Measurements from ENCODE around the gene DDX18. TPM values are rescaled to one million over a fixed set of nuclear protein-coding genes. Genes with fewer than 3 reads are reported as not detected.
"Not testable (repeated sequence)": the region's sequence is repeated elsewhere in the genome, so short reads cannot be mapped to it uniquely, and the experiment has no call there.

The DDX18 gene
- 133 and 143 TPM in 2 replicates for total RNA-seq

GRCh38 chr2:117814417-117815264 is at the start of gene DDX18:
DDX18 (plus strand) TSS chr2:117814691; CDS start chr2:117814778, 87 bp downstream.
- intact Hi-C loops (cut with micrococcal nuclease): loop anchor here (1.0 to 10.0 kb wide), 9 partner anchors 11 to 1950 kb away; partner anchors contain the start of genes C2orf76, CCDC93, DBI and INSIG2
- Mint-ChIP-seq H3K27ac (peak within 1 kb of the TSS; percentile 94), H3K9me3 (no peaks in the 10 kb centered on the region), H3K4me1 (ENCODE audit: low read depth) (peaks cover 40% of the 10 kb centered on the region), H3K27me3 (ENCODE audit: insufficient read depth) (peaks cover 3% of the 10 kb centered on the region), H3K36me3 (ENCODE audit: low read depth) (peaks cover 35% of the 10 kb centered on the region), H3K4me3 (peak within 1 kb of the TSS; percentile 90)
- peak; percentile 96 for DNase-seq (ENCODE audit: low spot score)

DNA sequence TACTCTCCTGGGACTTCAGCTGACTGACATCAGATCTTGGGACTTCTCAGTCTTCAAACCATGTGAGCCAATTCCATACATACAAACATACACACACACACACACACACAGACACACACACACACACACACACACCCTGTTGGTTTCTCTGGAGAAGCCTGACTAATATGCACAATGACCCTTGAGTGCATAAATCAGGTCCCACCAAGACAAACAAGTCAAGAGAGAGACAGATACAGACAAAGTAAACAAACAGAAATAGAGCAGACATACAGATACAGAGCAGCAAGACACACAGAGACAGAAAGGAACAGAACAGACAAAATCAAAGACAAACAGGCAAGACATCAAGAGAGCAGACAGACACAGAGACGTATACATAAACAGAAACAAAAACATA is 43.8 kb upstream of the DDX18 start:
- intact Hi-C loops (cut with micrococcal nuclease): loop anchor here (5.0 kb wide), 1 partner anchor 298 kb away; no protein-coding TSS in a partner anchor
- H3K4me3 Mint-ChIP-seq: no peak overlapping the region
- no peaks in the 10 kb centered on the region for H3K36me3 Mint-ChIP-seq (ENCODE audit: low read depth)
- no peak for DNase-seq (ENCODE audit: low spot score)
- no peaks in the 10 kb centered on the region for H3K27me3 Mint-ChIP-seq (ENCODE audit: insufficient read depth)
- H3K4me1 Mint-ChIP-seq (ENCODE audit: low read depth): no peaks in the 10 kb centered on the region
- H3K9me3 Mint-ChIP-seq: no peaks in the 10 kb centered on the region
- H3K27ac Mint-ChIP-seq: no peak overlapping the region

DNA sequence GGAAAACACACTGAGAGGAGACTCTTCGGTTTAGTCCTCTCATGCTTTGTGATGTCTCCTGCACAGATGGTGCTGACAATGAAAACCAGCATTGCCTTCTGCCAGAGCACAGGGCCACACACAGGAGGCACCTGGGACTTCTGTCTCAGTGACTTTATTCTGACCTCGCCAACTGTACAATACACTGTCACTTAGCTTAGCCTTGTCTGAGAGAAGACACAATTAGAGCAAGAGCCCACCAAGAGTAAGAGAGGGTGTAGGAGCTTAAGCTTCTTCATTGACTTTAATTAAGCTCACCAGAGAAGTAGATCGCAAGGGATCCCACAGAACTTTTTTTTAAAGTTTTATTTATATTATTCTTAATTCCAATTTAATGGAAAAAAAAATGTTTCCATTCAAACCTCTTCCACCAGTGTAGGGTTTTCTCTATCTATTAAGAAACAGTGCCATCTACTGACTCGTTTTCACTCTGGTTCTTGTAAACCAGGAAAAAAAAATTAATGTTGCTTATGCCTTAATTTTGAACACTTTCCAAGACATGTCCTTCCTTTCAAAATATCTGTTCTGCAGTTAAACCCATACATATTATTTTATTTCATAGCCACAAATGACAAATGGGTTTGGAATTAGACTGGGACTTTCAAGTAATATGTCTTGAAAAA is 42.4 kb upstream of the DDX18 start:
- Mint-ChIP-seq H3K4me3 (no peak overlapping the region), H3K4me1 (ENCODE audit: low read depth) (no peaks in the 10 kb centered on the region), H3K36me3 (ENCODE audit: low read depth) (no peaks in the 10 kb centered on the region), H3K27ac (no peak overlapping the region), H3K9me3 (no peaks in the 10 kb centered on the region), H3K27me3 (ENCODE audit: insufficient read depth) (no peaks in the 10 kb centered on the region)
- intact Hi-C loops (cut with micrococcal nuclease): loop anchor here (5.0 kb wide), 1 partner anchor 300 kb away; no protein-coding TSS in a partner anchor
- DNase-seq (ENCODE audit: low spot score): no peak

- H3K36me3 Mint-ChIP-seq (ENCODE audit: low read depth): no peaks in the 10 kb centered on the region
- no peaks in the 10 kb centered on the region for H3K9me3 Mint-ChIP-seq
- H3K27ac Mint-ChIP-seq: no peak overlapping the region
- intact Hi-C loops (cut with micrococcal nuclease): loop anchor here (5.0 kb wide), 1 partner anchor 302 kb away; no protein-coding TSS in a partner anchor
- H3K4me1 Mint-ChIP-seq (ENCODE audit: low read depth): no peaks in the 10 kb centered on the region
- H3K4me3 Mint-ChIP-seq: no peak overlapping the region
- H3K27me3 Mint-ChIP-seq (ENCODE audit: insufficient read depth): no peaks in the 10 kb centered on the region
- DNase-seq (ENCODE audit: low spot score): no peak
These were observed 39.8 kb upstream of the DDX18 start for GRCh38 chr2:117774716-117775115.

GRCh38 chr2:117775703-117776219 is 38.7 kb upstream of the DDX18 start:
- intact Hi-C loops (cut with micrococcal nuclease): no loop called here
- Mint-ChIP-seq H3K9me3 (no peaks in the 10 kb centered on the region), H3K27me3 (ENCODE audit: insufficient read depth) (no peaks in the 10 kb centered on the region), H3K36me3 (ENCODE audit: low read depth) (no peaks in the 10 kb centered on the region), H3K4me1 (ENCODE audit: low read depth) (no peaks in the 10 kb centered on the region), H3K4me3 (no peak overlapping the region), H3K27ac (no peak overlapping the region)
- DNase-seq (ENCODE audit: low spot score): no peak

DNA sequence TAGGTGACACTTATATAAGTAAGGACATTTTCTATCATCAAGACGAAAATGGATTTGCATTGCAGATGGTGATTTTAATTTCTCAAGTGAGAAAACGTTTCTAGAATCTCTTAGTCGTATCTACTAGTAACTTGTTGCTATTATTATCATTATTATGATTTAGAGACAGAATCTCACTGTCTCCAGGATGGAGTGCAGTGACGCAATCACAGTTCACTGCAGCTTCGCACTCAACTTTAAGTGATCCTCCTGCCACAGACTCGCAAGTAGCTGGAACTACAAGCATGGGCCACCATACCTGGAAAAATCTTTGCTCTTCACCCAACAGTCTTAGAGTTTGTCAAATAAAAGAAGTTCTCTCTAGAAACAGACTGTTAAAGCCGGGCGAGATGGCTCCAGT is 37.6 kb upstream of the DDX18 start:
- H3K4me1 Mint-ChIP-seq (ENCODE audit: low read depth): no peaks in the 10 kb centered on the region
- no peaks in the 10 kb centered on the region for H3K36me3 Mint-ChIP-seq (ENCODE audit: low read depth)
- H3K27ac Mint-ChIP-seq: no peak overlapping the region
- H3K27me3 Mint-ChIP-seq (ENCODE audit: insufficient read depth): no peaks in the 10 kb centered on the region
- no peak overlapping the region for H3K4me3 Mint-ChIP-seq
- intact Hi-C loops (cut with micrococcal nuclease): no loop called here
- H3K9me3 Mint-ChIP-seq: no peaks in the 10 kb centered on the region
- DNase-seq (ENCODE audit: low spot score): no peak

GRCh38 chr2:117785740-117786139 is 28.8 kb upstream of the DDX18 start:
- DNase-seq (ENCODE audit: low spot score): no peak
- H3K36me3 Mint-ChIP-seq (ENCODE audit: low read depth): no peaks in the 10 kb centered on the region
- H3K9me3 Mint-ChIP-seq: no peaks in the 10 kb centered on the region
- no peak overlapping the region for H3K4me3 Mint-ChIP-seq
- intact Hi-C loops (cut with micrococcal nuclease): loop anchor here (1.0 to 10.0 kb wide), 2 partner anchors 315 to 1091 kb away; no protein-coding TSS in a partner anchor
- H3K4me1 Mint-ChIP-seq (ENCODE audit: low read depth): no peaks in the 10 kb centered on the region
- H3K27me3 Mint-ChIP-seq (ENCODE audit: insufficient read depth): peaks cover 2% of the 10 kb centered on the region
- H3K27ac Mint-ChIP-seq: no peak overlapping the region

- no peak overlapping the region for H3K4me3 Mint-ChIP-seq
- no peaks in the 10 kb centered on the region for H3K9me3 Mint-ChIP-seq
- H3K27me3 Mint-ChIP-seq (ENCODE audit: insufficient read depth): peaks cover 4% of the 10 kb centered on the region
- no peaks in the 10 kb centered on the region for H3K4me1 Mint-ChIP-seq (ENCODE audit: low read depth)
- no peak overlapping the region for H3K27ac Mint-ChIP-seq
- intact Hi-C loops (cut with micrococcal nuclease): loop anchor here (10.0 kb wide), 1 partner anchor 1092 kb away; no protein-coding TSS in a partner anchor
- no peaks in the 10 kb centered on the region for H3K36me3 Mint-ChIP-seq (ENCODE audit: low read depth)
- no peak for DNase-seq (ENCODE audit: low spot score)
These were observed 28.0 kb upstream of the DDX18 start for GRCh38 chr2:117786520-117786919.

- intact Hi-C loops (cut with micrococcal nuclease): loop anchor here (10.0 kb wide), 1 partner anchor 1095 kb away; no protein-coding TSS in a partner anchor
These were observed 25.0 kb upstream of the DDX18 start for GRCh38 chr2:117789505-117789904.

DNA sequence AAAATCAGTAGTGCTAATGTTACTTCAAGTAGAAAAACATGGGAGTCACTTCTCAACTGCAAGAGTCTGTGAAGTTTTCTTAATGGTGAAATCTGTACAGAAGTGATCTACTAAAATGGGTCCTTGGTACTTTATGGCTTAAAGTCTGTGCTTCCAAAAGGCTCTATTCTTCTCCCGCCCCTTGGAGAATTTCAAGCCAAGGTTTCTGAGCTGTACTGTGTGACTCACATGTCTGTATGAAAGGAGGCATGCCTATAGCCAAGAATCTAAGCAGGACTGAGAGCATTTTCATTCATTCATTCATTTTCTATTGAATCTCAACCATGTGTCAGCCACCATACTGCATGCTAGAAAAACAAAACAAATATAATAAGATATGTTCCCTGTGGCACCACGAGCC is 19.8 kb upstream of the DDX18 start:
- H3K4me3 Mint-ChIP-seq: no peak overlapping the region

More at GRCh38 chr2:117789505-117789904, 25.0 kb upstream of the DDX18 start:
- Mint-ChIP-seq H3K27ac (no peak overlapping the region), H3K9me3 (no peaks in the 10 kb centered on the region), H3K36me3 (ENCODE audit: low read depth) (no peaks in the 10 kb centered on the region), H3K27me3 (ENCODE audit: insufficient read depth) (peaks cover 4% of the 10 kb centered on the region), H3K4me3 (no peak overlapping the region), H3K4me1 (ENCODE audit: low read depth) (no peaks in the 10 kb centered on the region)
- no peak for DNase-seq (ENCODE audit: low spot score)

DNA sequence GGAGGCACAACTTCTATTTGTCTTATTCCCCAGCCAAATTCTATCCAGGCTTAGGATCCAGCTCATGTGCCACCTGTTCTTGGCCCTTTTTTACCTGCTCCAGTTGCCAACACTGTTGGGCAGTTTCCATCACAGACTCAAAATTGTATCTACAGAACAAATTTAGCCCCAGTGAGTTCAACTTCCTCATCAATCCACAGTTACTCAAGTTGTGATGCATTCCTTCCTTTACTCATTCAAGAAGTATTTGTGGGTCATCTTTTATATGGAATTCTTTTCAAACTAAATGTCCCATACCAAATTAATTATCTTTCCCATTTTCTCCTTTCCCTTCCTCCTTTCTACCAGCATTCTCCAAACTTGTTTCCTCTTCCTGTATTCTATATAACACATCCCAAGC is 12.7 kb upstream of the DDX18 start:
- H3K4me1 Mint-ChIP-seq (ENCODE audit: low read depth): peaks cover 5% of the 10 kb centered on the region
- no peak overlapping the region for H3K27ac Mint-ChIP-seq
- peaks cover 13% of the 10 kb centered on the region for H3K27me3 Mint-ChIP-seq (ENCODE audit: insufficient read depth)
- H3K4me3 Mint-ChIP-seq: no peak overlapping the region
- DNase-seq (ENCODE audit: low spot score): no peak
- no peaks in the 10 kb centered on the region for H3K9me3 Mint-ChIP-seq
- H3K36me3 Mint-ChIP-seq (ENCODE audit: low read depth): no peaks in the 10 kb centered on the region
- intact Hi-C loops (cut with micrococcal nuclease): no loop called here

More for the DNA sequence above, 19.8 kb upstream of the DDX18 start:
- no peak overlapping the region for H3K27ac Mint-ChIP-seq
- no peaks in the 10 kb centered on the region for H3K4me1 Mint-ChIP-seq (ENCODE audit: low read depth)
- no peak for DNase-seq (ENCODE audit: low spot score)
- H3K9me3 Mint-ChIP-seq: no peaks in the 10 kb centered on the region
- intact Hi-C loops (cut with micrococcal nuclease): no loop called here
- H3K27me3 Mint-ChIP-seq (ENCODE audit: insufficient read depth): peaks cover 4% of the 10 kb centered on the region
- no peaks in the 10 kb centered on the region for H3K36me3 Mint-ChIP-seq (ENCODE audit: low read depth)

- not testable (repeated sequence) for DNase-seq (ENCODE audit: low spot score); H3K36me3 Mint-ChIP-seq (ENCODE audit: low read depth); H3K4me1 Mint-ChIP-seq (ENCODE audit: low read depth); H3K9me3 Mint-ChIP-seq; H3K27ac Mint-ChIP-seq
- intact Hi-C loops (cut with micrococcal nuclease): loop anchor here (1.0 kb wide), 1 partner anchor 11 kb away; the partner anchor contains the start of gene DDX18
- Mint-ChIP-seq H3K27me3 (ENCODE audit: insufficient read depth) (peaks cover 13% of the 10 kb centered on the region), H3K4me3 (peak overlapping the region; percentile 80)
These were observed 10.7 kb upstream of the DDX18 start for GRCh38 chr2:117803644-117804325.
